Activated T-cell treated with anti-CD3 and anti-CD28 coated beads for 4 hours (primary cell): ENCODE measurements around the gene DPM3.
"Not testable (repeated sequence)": the region's sequence is repeated elsewhere in the genome, so short reads cannot be mapped to it uniquely, and the experiment has no call there.

Experiments used
- DNase-seq: peaks from one replicate; pipeline ENCODE4 v3.0.0-alpha.2; 2020

Gene DPM3

DNA sequence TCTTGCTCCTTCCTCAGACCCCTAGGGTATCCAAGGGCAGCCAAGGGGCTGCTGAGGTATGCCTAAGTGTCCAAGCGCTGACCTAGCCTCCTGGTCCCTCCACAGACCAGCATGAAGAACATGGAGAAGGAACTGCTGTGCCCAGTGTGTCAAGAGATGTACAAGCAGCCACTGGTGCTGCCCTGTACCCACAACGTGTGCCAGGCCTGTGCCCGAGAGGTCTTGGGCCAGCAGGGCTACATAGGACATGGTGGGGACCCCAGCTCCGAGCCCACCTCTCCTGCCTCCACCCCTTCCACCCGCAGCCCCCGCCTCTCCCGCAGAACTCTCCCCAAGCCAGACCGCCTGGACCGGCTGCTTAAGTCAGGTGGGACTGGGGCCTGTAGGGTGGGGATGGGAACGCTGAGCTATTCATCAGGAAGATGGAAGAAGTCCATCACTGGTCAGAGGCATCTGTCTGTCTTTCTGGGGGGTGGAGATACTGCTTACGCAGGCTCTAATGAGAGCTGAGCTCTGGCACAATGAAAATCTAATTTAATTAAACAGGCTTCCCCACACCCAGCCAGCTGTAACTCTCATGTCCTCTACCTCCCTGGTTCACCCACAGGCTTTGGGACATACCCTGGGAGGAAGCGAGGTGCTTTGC, 35.1 kb upstream of the DPM3 start:
- no peak for DNase-seq

DNA sequence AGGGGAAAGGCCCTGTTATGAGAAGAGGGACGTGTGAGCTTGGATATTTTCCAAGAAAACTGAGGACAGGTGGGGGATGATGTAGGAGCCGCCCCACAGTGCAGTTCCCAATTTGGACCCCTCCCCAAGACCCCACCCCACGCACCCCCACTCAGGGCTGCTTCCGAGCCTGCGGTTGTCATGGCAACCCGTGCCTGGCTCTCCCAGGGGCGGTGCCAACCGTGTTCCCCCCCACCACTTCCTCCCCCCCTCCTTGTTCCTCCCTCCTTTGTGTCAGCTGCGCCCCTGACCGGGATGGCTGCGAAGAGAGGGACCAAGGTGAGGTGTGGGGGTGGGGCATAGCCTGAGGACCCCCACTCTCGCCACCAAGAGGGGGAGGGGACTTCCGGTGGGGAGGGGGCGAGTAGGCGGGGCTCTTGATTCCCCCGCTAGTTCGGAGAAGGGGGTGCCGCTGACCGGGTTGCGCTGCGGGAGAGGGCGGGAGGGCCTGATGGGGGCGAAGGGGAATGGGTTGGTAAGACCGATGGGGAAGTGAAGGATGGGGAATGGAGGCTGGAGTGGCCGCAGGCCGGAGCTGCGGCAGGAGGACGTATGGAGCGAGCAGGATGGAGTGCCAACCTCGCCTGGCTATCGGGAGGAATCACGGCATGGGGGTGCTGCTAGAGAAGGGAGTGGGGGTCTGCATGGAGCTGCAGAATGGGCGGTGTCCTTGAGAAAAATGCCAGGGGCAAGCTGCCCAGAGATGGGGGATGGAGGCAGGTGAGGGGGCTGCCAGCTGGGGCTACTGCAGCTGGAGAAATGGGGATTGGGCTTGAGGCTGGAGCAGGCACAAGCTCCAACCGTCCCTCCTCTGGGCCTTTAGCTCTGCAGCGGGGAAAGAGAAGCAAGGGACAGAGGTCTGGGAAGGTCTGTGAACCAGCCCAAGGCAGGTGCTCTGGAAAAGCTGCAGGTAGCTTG, 34.3 kb upstream of the DPM3 start:
- peak; percentile 21 for DNase-seq

DNA sequence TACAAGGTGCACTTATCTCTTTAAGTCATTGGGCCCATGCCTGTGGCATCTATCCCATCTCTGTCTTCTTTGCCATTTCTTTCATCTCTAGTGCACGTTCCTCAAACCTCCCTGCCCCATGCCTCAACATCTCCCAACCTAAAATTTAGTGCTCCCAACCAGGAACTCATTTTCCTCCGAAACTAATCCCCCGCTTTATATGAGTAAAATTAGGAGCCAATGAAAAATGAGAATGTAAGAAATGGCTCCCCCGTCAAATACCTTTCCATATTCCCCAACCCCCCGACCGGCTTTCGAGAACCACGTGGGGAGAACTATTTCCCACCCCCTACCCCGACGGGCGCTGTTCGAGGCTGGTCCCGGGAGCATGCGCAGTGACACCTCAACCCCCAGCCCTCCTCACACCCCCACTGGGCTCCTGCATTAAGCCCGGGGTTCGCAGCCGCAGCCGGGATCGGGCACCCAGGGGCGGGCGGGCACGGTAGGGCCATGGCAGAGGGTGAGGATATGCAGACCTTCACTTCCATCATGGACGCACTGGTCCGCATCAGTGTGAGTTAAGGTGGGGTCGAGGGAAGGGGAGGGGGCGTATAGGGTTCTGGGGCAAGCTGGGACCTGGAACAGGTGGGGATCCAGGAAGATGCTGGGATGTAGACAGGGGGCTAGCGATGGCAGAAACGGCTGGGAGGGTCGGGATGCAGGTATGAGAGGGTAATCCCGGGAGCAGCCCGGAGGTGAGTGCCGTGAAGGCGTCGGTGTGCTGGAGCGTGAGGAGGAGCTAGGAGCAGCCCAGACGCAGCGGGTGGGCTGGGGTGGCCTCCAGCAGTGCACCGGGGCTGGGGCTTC, 33.4 kb upstream of the DPM3 start, which contains the start of gene TRIM46:
TSS of gene TRIM46 (plus strand) at position 372 of the 846 bp plus-strand sequence. CDS start at position 490, 118 bp downstream.
- peak; percentile 65 for DNase-seq

DNA sequence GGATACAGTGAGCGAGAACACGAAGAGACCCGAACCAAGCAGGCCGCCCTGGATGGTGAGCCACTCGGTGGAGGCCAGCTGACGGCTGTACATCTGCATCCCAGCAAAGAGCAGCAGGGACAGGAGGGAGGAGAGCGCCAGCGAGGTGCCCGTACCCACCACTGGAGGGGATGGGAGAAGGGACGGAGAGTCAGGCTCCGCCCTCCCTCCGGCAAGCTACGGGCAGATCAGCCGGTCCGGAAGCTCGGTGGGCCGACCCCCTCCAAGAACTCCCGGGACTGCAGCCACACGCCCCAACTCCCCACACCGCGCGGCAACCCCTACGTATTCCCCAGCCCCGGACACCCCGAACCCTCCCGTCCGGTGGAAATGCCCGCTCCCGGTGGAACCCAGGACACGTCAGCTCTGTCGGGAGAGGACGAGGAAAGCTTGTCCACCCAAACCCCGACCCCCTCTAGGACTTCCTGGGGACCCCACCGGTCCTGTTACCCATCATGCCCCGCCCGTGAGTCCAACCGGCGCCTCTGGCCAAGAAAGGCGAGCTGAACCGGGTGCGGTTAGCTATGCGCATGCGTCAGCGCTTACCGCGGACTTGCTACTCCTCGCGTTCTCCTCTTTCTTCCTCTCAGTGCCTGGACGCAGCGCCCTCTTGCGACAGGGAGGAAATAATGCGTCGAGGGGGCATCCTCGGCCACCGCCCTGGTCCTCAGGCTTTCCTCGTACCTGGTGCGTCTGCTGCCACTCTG, 32.6 kb upstream of the DPM3 start, which contains the start of gene KRTCAP2:
TSS of gene KRTCAP2 (minus strand) at position 573 of the 746 bp plus-strand sequence. CDS start at position 493, 80 bp downstream.
- DNase-seq = peak; percentile 93

DNA sequence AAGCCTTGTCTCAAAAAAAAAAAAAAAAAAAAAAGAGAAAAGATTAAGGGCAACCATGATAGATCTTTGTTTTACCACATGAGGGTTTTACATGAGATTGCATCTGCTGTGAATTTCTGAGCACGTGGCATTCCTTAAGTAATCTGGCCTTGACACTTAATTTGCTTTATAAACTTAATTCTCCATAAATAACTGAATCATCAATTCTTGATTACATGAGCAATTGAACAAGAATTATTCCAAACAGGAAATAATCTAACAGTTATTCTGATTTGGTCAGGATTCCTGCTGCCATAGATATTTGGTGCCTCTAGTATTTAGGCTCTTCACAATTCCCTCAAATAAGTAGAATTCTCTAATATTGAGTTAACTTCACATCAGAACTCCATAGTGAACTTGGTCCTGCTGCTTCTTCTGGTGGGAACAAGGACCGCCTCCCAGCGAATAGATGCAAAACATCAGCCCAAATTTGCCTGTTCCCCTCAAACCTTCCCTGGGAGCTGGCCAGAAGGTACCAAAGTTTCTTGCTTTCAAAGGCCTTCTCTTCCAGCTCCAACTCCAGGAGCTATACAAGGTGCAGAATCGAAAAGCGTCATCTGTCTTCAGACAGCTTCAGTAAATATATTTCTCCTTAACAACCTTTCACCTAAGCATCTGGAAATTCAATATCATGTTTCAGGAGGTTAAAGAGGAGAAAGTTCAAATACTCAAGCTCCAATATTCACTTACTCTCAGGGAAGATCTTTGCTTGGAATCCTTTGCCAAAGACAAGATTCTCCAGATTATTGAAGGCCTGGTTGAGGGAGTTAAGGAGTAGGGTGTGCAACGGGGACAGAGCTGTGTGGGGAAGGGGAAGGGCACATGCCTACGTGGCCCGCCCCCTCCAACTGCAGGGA, 31.8 kb upstream of the DPM3 start:
- no peak for DNase-seq

DNA sequence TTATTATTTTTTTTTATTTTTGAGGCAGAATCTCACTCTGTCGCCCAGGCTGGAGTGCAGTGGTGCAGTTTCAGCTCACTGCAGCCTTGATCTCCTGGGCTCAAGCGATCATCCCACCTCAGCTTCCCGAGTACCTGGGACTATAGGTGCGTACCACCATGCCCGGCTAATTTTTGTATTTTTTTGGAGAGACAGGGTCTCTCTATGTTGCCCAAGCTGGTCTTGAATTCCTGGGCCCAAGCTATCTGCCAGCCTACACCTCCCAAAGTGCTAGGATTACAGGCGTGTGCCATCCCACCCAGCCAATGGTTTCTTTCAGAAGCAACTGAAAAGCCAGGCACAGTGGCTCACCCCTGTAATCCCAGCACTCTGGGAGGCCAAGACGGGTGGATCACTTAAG, 30.5 kb upstream of the DPM3 start:
- DNase-seq = no peak

DNA sequence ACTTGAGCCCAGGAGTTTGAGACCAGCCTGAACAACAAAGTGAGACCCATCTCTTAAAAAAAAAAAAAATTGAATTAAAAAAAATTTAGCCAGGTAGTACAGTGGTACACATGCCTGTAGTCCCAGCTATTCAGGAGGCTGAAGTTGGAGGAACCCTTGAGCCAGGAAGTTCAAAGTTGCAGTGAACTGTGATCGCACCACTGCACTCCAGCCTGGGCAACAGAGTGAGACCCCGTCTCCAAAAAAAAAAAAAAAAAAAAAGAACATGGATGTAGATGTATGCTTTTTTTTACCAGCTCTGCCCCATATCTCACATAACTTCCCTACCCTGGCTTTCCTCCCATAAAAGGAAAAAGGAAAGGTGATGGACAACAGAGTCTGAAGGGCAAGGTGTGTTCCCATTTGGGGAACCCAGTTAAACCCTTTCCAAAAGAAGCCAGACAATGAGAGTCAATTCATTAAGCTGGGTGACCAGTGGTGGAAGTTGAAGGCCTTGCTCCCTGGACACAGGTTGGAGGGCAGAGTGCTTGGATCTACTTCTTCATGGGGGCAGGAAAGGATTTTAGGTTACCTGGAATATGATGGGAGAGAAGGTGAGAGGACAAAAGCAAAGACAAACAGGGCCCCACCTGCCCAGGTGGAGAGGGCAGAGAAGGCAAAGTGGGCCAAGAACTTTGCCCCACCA, 29.9 kb upstream of the DPM3 start:
- DNase-seq = no peak

DNA sequence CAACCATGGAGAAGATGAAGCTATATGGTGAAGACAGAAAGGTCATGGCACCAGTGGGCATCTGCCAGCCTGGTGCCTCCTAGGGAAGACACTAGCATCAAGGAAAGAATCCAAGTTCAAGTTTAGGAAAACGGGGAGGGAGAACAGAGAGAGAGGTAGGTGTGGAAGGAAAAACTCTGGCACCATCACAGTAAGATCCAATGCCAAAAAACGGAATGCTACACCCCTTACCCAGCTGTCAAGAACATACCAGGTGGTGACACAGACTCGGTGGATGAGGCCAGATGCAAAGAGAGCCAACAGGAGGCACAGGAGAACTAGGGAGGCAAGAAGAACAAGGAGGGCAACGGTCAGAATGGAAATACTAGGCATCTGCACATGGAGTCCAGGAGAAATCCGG, 29.2 kb upstream of the DPM3 start:
- no peak for DNase-seq

DNA sequence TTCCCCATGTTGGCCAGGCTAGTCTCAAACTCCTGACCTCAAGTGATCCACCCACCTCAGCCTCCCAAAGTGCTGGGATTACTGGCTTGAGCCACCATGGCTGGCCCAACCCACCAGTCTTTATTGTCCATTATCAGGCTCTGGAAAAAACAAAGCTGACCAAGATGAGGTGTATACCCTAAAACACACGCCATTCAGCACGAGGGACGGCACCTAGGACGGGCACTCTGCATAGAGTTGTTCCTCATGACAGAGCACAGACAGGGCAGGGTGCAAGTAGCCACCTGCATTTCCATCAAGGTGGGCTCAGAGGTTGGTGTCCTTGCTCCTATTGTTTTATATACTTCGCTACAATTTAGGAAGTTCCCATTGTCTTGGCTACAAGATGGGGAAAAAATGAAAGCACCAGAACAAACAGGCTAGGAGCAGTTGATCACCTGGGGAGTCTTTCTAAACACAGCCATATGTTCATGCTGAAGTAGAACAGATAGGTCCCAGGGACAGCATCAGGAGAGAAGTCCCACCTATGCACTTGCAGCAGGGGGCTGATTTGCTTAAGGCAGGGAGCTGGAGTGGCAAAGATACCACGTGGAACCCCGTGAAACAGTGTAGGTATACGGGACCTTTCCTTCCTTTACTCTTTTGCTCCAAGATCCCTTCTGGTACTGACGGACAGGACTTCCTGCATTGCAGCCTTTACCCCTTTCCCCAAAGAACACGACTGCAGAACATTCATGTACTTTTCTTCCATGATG, 28.3 kb upstream of the DPM3 start:
- no peak for DNase-seq

DNA sequence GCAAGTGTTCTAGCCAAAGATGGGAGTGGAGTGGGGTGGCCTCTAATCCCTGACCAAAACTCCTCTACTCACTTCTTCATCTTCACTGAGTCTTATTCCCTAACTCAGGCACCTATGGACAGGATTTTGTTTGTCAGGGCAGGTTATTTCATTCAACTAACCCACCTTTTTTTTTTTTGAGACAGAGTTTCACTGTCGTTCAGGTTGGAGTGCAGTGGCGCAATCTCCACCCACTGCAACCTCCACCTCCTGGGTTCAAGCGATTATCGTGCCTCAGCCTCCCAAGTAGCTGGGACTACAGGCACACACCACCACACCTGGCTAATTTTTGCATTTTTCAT, 27.7 kb upstream of the DPM3 start:
- not testable (repeated sequence) for DNase-seq

DNA sequence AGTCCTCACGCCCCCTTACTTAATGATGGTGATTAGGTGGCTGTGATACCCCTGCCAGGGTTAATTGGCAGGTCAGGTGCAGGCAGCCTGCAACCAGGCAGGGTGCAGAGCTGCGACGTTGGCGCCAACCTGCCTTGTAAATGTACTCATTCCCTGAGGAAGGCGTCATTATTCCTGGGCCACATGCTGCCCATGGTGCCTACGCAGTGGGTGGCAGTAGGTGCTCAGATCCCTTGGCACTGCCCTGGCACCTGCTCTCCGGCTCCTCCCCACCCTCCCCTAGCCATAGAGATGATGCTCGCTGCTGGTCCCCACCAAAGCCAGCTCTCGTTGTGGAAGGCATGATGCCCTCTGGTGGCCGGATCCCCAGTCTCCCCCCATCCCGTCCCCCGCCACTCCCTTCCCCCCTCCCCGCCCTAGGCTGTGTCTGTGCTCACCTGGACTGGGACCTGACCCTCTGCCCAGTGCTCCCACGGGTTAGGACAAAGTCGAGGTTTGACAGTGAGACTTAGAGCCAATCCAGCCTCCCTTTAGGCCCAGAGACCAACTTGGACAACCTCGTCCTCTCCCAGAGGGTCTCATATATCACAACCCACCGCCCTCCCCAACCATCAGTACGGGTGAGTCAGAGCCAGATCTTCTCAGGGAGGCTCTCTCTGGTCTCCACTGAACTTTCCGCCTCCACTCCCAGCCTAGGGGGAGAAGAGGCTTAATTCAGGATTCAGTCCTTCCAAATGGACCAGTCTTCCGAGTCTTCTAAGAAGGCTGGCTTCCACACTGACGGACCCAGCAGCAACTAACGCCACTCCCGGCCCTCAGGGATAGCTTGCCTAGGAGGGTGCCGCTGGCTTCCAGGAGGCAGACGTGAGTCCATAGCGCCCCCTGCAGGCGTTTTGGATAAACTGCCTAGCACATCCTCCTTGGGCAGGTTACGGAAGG, 27.1 kb upstream of the DPM3 start:
- DNase-seq = peak; percentile 77

DNA sequence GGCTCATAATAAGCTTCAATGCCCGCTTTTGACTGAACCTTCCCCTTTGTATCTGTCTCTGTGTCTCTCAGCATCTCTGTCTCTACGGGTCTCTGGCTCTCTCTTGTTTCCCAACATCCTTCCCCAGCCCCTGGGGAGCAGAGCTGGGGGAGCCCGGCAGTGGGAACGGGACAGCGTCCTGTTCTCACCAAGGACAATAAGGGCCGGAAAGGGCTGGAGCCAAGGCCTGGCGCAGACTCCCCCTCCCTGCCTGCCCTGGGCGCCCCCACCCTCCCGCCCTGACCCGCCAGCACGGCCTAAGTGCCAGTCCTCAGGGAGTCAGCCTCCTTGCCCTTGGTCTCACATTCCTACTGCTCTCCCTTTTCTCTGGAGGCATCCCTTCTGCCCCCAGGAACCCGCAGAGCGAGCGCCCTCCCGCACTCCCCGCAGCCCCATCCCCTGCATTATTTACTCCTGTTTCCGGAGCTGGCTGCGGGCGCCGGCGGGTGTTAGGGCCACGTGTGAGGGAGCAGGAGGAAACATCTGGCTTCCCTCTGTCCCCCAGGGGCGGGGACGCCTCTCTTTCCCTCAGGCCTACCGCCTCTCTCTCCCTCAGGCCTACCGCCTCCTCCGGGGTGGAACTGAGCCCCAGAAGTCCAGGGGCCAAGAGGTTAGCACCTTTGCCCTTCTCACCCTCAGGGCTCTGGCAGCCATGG, 26.3 kb upstream of the DPM3 start:
- no peak for DNase-seq

DNA sequence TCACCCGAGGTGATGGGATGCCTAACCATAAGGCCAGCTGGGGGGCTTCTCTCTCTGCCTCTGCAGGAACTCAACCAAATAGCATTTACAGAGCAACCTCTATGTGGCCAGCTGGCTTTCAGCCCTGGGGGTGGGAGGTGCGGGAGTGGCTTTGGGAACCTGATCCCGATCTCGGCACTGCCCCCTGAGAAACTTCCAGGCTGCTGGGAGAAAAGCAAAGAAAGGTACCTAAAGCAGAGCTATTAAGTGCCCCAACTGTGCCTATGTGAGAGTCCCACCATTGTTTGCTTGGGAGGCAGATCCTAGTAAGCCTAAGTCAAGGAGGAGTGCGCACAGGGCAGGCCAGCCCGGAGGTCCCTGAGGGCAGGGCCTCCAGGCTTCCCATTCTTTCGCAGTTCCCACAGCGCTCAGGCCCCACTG, 25.7 kb upstream of the DPM3 start:
- no peak for DNase-seq

DNA sequence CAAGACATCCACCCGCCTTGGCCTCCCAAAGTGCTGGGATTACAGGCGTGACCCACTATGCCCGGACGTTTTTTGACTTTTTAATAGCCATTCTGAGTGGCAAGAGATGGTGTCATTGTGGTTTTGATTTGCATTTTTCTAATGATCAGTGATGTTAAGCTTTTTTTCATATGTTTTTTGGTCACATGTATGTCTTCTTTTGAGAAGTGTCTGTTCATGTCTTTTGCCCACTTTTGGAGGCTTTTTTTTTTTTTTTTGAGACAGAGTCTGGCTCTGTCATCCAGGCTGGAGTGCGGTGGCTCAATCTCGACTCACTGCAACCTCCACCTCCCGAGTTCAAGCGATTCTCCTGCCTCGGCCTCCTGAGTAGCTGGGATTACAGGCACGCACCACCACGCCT, 24.3 kb upstream of the DPM3 start:
- DNase-seq = not testable (repeated sequence)

DNA sequence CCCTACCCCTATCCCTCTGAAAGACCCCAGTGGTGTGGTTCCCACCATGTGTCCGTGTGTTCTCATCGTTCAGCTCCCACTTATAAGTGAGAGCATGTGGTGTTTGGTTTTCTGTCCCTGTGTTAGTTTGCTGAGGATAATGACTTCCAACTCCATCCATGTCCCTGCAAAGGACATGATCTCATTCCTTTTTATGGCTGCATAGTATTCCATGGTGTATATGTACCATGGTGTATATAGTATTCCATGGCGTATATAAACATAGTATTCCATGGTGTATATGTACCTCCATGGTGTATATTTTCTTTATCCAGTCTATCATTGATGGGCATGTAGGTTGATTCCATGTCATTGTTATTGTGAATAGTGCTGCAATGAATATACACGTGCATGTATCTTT, 23.5 kb upstream of the DPM3 start:
- DNase-seq = not testable (repeated sequence)

DNA sequence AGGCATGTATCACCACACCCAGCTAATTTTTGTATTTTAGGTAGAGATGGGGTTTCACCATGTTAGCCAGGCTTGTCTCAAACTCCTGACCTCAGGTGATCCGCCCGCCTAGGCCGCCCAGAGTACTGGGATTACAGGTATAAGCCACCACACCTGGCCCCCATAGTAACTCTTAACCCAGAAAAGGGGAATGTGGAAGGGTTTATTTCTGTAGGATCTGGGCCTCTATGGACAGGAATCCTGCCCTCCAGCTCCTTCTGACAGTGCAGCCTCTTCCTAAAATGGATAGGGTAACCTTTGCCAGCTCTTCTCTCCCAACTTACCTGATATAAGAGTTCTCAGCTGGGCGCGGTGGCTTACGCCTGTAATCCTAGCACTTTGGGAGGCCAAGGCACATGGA, 22.3 kb upstream of the DPM3 start:
- DNase-seq = not testable (repeated sequence)

DNA sequence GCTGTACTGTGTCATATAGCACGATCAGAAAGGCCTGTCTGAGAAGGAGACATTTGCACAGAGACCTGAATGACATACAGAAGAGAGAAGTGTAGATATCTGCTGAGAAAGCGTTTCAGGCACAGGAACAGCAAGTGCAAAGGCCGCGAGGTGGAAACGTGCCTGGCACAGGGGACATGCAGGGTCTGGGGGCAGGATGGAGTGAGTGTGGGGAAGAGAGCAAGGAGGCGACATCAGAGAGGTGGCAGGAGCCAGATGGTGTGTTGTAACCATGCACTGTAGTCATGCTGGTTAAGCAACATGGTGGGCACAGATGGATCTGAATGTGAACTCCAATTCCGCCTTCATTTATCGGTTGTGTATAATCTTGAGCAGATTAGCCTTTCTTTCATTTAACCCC, 19.8 kb upstream of the DPM3 start:
- no peak for DNase-seq

DNA sequence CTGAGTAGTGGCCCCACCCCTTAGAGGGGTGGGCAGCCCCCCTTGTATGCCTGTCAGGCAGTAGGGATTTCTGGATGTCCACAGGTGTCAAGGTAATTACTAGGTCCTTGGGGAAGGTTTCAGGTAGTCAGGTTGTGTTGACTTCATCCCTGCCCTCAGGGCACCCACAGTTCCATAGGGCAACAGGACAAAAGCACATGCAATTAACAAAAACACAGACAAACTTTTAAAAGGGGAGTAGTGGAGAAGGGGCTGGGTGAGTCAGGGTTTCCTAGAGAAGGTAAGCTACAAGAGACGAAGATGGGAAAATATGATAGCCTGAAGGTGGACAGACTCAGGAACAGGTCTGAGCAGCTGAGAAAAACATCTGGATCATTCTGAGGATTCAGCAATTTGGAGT, 18.7 kb upstream of the DPM3 start:
- no peak for DNase-seq
